Activated CD8-positive, alpha-beta memory T cell treated with anti-CD3 and anti-CD28 coated beads, Interleukin-2, amount 50 U/mL, for 24 hours (primary cell): Measurements from ENCODE around the gene SLC66A2.
"Not testable (repeated sequence)": the region's sequence is repeated elsewhere in the genome, so short reads cannot be mapped to it uniquely, and the experiment has no call there.

Source experiments
- DNase-seq: peaks from one replicate; pipeline ENCODE4 v3.0.0-alpha.2; 2020; ENCODE audit errors: extremely low read depth

The SLC66A2 gene

DNA sequence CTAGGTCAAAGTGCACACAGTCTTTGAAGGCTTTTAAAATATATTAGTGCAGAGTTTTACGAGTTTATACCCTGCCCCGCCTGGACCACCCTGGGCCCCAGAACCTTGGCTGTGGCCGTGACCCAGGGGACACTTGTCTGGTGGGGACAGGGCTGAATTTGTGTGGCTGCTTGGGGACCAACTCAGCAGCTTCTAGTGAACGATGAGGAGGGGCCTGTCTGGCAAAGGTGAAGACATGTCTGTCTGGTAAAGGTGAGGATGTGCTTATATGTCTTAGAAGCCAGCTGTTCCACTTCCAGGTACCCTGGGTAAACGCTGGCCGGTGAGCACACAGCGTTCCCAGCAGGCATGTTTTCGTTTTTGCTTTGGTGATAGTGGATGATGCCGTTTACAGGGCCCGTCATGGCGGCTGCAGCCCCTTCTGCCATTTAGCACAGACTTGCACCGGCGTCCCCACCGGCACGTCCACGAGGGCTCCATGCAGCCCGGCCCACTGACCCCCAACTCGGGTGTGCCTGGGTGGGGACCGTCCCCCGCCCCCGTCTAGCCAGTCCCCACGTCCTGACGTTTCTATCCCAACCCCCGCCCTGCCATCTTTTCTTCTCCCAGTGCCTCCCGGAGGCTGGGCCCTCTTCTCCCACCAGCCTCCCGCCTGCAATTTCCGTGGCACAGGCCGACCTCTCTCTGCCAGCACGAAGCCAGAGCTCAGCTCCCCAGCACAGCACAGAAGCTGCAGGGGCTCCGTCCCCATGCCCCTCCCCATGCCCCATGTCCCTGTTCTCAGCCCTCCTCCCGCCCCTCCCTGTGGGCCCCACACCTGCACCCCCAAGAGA is 67.8 kb downstream of the SLC66A2 start:
- no peak for DNase-seq

DNA sequence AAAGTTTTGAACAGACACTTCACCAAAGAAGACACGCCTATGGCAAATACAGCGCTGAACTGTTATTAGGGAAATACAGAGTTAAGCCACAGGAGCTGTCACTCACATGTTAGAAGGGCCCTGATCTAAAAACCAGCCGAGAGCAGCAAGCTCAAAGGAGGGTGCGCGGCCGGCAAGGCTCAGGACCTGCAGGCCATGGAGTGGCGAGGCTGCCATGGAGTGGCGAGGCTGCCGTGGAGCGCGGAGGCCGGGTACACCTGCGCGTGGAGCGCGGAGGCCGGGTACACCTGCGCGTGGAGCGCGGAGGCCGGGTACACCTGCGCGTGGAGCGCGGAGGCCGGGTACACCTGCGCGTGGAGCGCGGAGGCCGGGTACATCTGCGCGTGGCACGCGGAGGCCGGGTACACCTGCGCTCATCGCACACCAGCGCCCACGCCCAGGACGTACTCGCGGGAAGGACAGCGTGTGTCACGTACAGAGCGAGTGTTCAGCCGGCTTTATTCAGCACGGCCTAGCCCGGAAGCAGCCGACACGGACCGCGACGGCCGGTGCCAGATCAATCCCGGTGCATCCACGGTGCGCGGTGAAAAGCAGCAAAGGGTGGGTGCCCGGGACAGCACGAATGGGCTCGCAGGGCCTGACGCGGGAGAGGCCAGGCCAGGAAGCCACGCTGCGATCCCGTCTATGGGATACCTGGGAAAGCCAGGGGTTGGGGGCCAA is 68.8 kb downstream of the SLC66A2 start:
- no peak for DNase-seq

DNA sequence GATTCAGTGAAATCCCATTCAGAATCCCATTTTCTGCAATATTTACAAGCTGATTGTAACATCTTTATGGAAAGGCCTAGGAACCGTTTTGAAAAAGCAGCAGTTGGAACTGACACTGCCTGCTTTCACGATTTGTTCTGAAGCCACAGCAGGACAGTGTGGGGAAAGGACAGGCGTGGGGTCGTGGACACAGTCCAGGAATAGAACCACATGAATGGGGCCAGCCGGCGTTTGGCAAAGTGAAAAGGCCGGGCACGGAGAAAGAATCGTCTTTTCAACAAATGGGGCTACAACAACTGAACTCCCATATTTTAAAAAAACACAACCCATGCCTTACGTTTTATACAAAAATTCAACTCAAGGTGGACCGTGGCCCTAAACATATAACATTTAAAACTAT is 69.8 kb downstream of the SLC66A2 start:
- no peak for DNase-seq

DNA sequence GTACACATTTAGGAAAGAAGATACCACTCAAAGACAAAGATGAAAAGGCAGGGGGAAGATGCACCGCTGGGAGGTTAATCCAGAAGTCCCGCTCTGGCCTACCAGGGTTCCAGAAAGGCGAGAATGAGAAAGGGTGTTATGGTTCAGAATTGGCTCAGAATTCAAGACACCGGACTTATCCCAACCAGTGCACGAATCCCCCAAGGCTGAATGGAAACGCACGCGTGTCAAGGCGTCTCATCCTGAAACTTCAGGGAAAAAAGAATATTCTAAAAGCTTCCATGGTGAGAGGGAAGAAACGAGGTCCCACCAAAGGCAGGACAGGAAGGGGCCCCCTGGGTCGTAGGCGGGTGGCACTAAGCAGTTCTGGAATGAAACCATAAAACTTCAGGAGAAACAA is 71.9 kb downstream of the SLC66A2 start:
- DNase-seq, result no peak

DNA sequence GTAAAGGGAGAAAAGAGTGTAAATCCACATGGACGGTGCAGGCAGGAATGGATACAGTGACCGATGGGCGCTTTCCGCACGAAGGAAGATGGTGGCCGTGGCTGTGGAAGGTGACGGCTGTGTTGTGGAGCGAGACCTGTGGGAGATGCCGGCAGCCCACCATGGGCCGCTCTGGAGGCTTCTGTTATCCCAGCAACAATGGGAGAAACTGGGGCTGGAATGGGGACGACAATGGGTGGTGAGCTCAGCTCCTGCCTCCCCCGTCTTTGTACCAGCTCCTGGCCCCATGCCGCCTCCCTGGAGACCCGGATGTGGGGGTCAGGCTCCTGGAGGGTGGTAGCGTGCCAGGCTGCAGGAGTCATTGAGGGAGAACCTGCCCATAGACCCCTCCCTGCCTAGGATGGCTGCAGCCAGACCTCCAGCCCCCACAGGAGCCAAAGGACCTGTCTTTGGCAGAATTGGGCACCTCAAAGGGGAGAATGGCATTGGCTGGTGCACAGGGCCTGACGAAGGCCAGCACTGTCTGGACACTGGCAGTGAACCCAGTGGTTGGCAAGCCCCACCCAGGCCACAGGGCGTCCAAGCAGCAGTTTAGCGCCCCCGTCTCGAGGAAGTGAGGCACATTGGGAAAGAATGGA is 72.6 kb downstream of the SLC66A2 start:
- DNase-seq, result no peak

DNA sequence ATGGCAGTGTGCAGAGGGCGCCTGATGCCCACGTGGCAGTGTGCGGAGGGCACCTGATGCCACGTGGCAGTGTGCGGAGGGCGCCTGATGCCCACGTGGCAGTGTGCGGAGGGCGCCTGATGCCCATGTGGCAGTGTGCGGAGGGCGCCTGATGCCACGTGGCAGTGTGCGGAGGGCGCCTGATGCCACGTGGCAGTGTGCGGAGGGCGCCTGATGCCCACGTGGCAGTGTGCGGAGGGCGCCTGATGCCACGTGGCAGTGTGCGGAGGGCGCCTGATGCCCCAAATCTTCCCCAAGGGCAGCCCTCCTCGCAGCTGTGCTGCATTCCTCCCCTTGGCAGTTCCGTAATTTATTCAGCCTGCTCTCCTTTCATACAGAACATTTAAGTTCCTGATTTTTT is 73.2 kb downstream of the SLC66A2 start:
- not testable (repeated sequence) for DNase-seq

DNA sequence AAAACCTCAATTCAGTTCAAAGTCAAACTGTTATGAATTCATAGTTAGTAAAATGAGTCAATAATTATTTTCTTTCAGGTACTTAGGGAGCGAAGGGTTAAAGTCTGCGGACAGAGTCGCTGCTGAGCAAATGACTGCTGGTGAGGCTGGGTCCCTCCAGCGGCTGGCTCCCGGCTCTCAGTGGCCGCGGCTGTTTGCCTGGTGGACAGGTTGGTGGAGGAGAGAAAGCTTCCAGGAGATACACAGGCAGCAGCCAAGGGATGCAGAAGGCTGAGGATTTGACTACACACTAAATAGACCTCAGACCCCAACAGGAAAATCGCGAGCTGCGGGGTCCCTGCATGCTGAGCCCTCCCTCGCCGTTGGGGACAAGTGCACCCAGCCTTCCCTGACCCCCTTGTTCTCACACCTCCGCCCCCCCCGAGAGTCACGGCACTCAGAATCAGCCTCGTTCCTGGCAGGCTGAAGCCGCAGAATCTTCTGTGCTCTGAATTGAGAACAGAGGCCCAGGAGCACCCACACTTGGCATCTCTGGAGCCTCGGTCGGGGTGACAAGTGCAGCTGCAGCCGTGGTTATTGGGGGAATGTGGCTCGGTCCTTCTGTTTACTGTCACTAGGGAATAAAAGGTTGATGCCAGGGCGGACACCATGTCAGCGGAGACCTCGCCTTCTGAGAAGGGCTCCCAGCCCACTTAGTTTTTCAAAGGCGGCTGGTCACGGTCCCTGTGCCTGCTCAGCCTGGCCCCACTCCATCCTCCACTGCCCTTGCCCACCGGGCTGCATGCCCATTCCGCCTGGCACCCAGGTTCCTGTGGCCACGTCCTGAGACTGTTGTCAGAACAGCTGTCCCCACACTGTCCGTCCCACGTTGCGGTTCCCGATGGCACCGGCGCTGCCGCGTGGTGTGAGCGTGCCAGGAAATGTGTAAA is 74.0 kb downstream of the SLC66A2 start:
- DNase-seq, result no peak

DNA sequence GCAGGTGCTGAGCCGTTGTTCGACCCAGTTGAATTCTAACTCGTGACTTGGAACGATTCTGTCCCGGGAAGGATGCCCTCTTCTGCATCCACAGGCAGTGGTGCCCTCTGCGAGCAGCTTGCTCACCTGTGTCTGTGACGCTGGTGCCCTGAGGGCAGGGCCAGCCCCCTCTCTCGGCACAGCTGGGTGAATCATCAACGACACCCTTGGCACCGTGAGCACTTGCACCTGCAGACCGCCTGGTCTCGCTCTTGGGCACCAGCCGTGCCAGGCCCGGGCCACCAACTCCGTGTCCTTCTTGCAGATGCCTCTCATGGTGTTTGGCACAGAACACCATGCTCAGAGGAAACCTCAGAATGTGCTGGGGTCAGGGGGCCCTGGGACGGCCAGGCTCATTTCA is 75.0 kb downstream of the SLC66A2 start:
- no peak for DNase-seq

DNA sequence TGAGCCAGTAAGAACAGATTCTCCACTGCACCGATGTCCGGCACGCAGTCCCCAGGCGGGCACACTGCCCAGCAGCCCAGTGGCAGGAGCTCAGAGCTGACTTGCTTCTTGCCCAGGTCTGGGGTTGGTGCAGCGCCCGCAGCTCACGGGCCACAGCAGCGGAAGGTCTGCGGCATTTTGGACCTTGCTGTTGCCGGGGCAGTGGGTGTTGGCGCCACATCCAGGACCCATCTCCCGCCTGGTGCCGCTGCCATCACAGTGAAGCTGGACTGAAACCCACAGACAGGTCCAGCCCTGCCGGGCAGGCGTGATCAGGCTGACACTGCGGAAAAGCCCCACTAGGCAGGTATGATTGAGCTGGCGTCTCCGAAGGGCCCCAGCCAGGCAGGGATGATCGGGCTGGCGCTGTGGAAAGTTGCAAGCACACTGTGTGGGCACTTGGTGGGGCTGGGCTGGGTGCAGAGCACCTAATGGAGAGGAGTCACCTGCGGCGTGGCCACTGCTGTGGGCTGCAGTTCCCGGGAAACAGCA is 75.5 kb downstream of the SLC66A2 start:
- DNase-seq, result no peak

DNA sequence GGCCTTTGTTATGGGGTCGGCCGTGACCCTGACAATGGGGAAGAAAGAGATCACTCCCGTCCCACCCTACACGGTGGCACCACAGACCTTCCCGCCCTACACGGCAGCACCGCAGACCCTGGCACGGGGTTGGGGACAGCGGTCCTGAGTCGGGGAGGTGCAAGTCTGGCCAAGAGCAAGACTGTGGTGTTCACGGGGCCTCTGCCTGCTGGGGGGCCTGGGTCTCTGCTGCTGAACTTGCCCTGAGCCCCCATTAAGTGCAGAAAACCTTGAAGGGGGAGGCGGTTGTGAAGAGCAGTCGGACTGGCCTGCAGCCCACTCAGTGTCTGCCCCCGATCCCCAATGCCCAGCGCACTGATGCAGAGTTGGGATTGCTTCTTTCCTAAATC is 75.9 kb downstream of the SLC66A2 start:
- DNase-seq, result no peak

DNA sequence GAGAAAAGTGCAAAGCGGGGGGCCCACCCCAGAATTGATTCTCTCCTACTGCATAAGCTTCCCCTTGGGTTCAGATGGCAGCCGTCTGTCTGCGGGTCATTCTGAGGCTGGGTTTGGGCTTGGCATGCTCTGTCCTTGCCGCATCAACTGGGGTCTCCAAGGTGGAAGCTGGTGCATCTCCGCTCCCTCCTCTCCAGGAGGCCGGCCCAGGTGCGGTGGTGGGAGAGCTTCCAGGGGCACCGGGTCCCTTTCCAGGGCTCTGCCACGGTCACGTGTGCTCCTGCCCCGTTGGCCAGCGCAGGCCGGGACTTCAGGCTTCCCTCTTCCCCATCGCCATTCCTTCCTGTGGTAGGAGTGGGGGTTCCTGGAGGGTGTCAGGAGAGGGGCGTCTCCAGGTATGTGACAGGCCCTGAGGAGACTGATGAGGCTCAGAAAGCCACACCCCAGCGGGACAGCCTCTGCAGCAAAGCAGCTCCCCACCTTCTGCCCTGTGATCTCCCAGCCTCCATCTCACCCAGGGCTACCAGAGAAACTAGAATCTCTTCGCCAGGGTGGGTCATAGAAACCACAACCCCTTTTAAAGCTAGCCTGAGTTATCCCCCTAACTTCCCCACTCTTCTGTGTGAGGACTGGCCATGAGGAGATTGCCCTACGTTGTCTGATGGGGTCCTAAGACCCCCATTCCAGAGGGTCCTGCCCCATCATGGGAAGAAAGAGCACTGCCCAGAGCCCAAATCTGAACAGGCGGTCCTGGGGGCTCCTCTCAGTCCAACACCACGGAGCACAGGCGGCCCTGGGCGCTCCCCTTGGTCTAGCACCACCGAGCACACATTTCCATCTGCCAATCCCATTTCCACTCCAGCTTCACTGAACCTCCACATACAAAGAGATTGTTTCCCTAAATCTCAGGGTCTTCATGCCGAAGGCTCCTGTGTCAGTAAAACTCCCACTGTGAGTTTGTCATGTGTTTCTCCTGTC is 76.6 kb downstream of the SLC66A2 start:
- no peak for DNase-seq

DNA sequence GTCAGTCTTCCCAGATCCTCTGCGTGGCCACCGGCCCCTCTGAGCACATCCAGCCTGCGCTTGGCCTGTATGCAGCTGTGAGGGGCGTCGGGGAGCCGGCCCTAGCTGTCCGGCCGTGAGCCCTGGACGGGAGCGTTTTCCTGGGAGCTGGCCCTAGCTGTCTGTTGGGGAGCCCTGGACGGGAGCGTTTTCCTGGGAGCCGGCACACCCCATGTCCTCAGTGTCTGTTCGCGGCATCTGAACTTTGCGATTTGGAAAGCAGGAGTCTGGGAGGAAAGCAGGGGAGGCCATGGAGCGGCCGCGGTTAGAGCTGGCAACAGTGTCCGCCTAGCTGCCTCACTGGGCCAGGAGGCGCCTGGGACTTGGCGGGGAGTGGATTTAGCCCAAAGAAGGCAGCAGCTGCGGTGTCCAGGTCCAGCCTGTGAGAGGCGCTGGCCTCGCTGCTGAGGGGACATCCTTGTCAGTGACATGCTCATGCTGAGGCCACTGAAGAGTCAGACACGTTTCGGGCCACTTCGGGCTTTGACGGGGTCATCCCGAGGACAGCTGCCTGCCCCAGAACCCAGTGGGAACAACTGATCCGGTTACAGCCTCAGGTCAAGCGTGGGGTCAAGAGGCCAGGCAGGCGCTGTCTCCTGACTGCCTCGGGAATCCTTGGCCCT is 77.9 kb downstream of the SLC66A2 start:
- no peak for DNase-seq

DNA sequence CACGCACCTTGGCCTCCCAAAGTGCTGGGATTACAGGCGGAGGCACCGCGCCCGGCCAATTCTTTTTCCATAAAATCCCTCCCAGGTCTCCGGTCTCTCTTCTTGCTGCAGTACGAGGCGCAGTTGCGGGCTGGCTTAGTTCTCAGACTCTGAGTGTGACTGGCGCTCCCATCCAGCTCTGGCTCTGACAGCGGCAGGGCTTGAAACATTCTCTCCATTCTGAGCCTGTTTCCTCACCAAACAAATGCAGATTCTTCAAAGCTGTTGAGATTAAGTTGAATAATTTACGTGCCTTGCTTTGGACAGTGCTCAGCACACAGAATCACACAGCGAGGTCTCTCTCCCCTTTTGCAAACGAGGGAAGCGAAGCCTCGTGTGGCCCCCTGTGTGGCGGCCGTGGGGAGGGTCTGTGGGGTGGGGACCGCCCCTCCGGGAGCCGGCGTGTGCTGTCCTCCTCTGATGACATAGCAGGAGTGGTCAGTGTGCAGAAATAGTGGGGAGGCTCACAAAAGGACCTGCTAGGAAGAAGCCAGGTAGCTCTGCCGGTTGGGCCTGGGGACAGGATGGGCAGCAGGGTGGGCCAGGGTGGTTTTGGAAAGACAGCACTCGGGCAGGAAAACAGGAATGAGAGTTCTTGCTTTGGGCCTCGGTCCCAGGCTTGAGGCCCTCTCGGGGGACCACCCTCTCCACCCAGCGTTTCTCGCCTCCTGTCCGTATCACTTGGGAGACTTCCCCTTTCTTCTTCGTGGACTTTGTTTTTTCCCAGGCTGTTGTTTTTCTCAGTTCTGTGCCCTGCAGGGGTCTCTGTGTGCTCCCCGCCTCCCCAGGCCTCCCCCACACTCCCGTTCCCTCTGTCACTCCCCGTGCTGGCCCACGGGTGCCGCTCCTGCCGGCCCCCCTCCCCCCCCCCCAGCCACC is 78.7 kb downstream of the SLC66A2 start:
- no peak for DNase-seq

DNA sequence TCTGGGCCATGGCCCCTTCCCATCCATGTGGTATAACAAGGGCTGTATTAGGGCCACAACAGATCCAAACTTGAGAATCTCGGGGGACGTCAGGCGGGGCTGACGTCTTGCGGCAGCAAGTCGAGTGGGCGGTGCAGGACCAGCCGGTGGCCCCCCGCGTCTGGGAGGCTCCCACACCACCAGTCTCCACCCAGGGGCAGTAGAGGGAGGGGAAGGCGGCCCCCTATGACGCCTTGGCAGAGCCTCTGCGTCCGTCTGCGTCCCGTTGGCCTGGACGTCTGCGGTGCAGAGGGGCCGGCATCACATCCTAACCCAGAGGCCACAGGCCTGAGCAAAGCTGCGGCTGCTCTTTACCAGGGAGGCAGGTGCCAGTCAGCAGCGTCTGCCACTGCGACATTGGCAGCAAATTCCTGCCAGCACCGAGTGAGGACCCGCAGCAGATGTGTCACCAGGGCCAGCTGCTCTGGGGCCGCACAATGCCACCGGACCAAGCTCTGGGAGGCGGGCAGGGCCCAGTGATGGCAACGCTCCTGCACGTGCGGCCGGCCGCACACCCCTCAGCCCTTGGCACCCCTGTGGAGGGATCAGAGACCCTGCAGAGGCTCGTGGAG is 79.9 kb downstream of the SLC66A2 start:
- no peak for DNase-seq

DNA sequence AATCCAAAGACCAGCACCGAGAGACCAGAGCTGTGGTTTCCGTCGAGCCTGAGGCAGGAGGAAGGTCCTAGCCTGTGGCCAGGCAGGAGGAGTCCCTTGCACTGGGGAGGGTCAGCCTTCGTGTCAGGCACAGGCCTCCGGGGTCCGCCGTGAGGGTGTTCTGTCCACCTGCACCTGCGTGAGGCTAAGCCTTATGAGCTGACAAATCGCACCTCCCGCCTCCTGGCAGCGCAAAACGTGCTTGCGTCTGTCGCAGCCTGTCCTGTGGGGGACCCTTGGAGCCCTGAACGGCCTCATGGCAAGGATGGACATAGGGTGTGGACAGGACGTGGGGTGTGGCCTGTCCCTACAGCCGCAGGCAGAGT is 80.4 kb downstream of the SLC66A2 start:
- DNase-seq, result no peak

DNA sequence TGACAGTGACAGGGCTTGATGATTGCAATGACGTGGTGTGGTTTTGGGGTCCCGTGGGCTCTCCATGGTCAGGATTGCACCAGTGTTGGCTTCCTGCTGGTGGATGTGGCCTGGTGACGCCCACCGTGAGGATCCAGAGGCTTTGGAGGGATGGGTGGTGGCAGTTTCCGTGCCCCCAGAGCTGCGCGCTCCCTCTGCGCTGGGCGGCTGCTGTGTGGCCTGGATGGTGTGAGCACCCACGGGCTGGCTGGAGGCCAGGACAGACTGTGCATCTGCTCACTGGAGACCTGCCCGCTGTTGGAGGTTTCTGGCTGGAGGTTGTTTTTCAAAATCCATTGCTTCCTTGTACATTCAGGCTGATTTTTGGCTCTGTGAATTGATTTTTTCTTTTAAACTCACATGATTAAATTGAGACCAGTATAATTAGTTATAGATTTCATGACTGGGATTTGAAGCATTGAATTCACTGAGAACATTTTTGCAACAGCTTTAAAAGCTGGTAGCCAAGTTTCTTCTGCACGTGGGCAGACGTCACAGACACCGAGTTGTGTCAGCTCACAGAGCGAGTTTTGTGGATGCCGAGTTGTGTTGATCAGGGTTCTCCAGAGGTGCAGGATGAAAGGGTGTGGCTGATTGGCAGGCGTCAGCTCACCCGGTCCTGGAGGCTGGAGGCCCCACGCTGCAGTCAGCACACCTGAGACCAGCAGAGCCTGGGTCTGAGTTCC is 81.0 kb downstream of the SLC66A2 start:
- DNase-seq, result no peak

DNA sequence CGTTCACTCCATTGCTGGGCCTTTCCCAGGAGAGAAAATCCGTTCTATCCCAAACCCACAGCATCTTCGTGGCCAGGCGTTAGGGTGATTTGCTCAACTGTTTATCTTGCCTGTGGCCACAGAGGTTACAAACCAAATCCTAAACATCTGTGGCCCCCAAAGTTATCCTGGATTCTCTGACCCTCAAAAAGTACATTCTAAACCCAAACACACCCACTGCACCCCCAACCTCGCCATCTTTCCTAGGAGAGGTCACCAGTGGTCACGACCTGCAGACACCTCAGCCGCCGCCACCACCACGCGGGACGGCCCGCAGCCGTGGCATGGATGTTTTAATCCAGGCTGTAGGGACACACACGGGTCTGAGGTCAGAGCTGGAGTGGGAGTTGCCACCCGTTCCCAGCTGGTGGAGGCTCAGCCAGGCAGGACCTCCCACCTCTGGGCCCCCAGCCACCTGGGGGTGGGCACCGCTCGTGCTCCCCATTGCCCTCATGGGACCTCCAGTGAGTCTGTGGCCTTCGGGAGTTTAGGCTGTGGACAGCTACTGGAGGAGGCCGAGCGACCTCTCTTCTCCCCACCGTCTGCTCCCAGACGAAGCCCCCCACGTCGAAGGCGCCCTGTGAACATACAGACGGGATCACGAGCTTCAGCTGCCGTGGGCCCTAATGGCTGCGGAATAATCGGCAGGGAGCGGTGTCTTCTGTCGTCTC is 81.7 kb downstream of the SLC66A2 start:
- DNase-seq, result no peak
